ENCODE measurements around the gene CCDC127. TPM values are rescaled to one million over a fixed set of nuclear protein-coding genes. Genes with fewer than 3 reads are reported as not detected.
"Not testable (repeated sequence)": the region's sequence is repeated elsewhere in the genome, so short reads cannot be mapped to it uniquely, and the experiment has no call there.

Gene CCDC127
- total RNA-seq, 2 donors from 2014 or later = 1.9 to 2.4 TPM

DNA sequence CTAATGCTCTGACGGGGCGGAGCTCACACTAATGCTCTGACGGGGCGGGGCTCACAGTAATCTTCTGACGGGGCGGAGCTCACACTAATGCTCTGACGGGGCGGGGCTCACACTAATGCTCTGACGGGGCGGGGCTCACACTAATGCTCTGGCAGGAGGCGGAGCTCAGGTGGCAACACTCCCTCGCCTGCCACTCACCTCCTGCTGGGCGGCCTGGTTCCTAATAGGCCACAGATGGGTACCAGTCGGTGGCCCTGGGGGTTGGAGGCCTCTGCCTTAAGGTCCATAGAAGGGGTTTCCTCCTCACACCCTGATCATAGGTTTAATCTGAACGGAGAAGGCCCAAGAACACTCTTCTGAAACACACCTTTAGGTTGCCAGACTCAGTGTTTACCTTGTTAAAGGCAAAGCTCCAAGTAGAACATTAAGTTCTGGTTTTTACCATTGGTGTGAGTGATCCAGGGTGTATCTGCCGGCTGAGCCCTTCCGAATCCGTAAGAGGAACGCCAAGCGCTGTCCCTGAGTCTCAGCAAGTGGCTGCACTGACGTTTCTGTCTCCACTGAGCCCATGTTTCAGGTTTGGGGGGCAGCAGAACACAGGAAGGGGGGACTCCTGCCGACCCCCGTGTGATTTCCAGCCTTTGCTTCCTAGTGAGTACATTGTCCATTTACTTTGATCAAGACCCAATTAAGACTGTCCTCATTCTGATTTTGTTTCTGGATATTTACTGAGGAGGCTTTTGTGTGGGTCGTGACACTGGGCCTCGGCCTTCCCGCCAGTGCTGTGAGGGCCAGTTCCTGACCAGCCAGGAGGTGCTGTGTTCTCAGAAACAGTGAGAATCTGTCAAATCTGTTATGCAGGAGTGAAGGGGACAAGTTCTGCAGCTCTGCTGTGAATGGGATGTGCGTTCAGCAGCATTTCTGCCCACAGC, 51.2 kb downstream of the CCDC127 start:
- Mint-ChIP-seq H3K4me3 (no peak overlapping the region), H3K27ac (no peak overlapping the region), H3K36me3 (ENCODE audit: low read depth) (no peaks in the 10 kb centered on the region), H3K27me3 (peaks cover under 1% of the 10 kb centered on the region), H3K4me1 (no peaks in the 10 kb centered on the region)
- ATAC-seq = no peak
- DNase-seq = no peak
- H3K9me3 ChIP-seq (ENCODE audit: control insufficient read depth, low read length, poor library complexity, severe bottlenecking) = no peaks in the 10 kb centered on the region

DNA sequence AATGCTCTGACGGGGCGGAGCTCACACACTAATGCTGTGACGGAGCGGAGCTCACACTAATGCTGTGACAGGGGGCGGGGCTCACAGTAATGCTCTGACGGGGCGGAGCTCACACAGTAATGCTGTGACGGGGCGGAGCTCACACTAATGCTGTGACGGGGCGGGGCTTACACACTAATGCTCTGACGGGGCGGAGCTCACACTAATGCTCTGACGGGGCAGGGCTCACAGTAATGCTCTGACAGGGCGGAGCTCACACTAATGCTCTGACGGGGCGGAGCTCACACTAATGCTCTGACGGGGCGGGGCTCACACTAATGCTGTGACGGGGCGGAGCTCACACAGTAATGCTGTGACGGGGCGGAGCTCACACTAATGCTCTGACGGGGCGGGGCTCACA, 53.2 kb downstream of the CCDC127 start:
- not testable (repeated sequence) for H3K9me3 ChIP-seq (ENCODE audit: control insufficient read depth, low read length, poor library complexity, severe bottlenecking); H3K36me3 Mint-ChIP-seq (ENCODE audit: low read depth); H3K27ac Mint-ChIP-seq; ATAC-seq; H3K4me3 Mint-ChIP-seq; H3K4me1 Mint-ChIP-seq; DNase-seq
- H3K27me3 Mint-ChIP-seq = peaks cover 20% of the 10 kb centered on the region

DNA sequence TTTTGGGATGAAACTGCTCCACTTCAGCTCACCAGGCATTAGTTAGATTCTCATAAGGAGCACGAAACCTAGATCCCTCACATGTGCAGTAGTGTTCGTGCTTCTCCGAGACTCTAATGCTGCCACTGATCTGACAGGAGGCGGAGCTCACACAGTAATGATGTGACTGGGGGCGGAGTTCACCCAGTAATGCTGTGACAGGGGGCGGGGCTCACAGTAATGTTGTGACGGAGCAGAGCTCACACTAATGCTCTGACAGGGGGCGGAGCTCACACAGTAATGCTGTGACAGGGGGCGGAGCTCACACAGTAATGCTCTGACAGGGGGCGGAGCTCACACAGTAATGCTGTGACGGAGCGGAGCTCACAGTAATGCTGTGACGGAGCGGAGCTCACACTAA, 53.7 kb downstream of the CCDC127 start:
- H3K27me3 Mint-ChIP-seq = peaks cover 25% of the 10 kb centered on the region
- peaks cover 2% of the 10 kb centered on the region for H3K36me3 Mint-ChIP-seq (ENCODE audit: low read depth)
- no peak for ATAC-seq

DNA sequence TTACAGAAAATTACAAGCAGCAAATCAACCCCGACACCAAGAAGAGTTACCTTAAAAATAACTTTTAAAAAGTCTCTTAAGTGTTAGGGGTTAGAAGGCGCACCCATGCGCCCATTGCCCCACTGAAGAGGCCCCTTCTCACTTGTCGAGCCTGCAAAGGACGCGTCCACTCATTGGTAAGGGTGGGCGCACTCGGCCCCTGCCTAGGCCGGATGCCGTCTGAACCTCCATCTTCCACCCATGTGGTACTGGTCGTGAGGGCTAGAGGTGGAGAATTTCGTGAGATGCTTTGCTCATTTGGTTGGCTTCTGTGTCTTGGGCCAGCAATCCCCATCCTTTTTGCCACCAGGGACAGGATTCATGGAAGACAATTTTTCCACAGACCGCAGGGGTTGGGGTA, 54.1 kb downstream of the CCDC127 start:
- peaks cover 2% of the 10 kb centered on the region for H3K4me1 Mint-ChIP-seq
- peaks cover 3% of the 10 kb centered on the region for H3K36me3 Mint-ChIP-seq (ENCODE audit: low read depth)
- no peaks in the 10 kb centered on the region for H3K9me3 ChIP-seq (ENCODE audit: control insufficient read depth, low read length, poor library complexity, severe bottlenecking)
- no peak for ATAC-seq
- H3K27me3 Mint-ChIP-seq = peaks cover 29% of the 10 kb centered on the region
- H3K27ac Mint-ChIP-seq = no peak overlapping the region
- no peak for DNase-seq
- H3K4me3 Mint-ChIP-seq = no peak overlapping the region

More for the DNA sequence above, 53.7 kb downstream of the CCDC127 start:
- no peak overlapping the region for H3K27ac Mint-ChIP-seq
- no peaks in the 10 kb centered on the region for H3K9me3 ChIP-seq (ENCODE audit: control insufficient read depth, low read length, poor library complexity, severe bottlenecking)
- peaks cover 2% of the 10 kb centered on the region for H3K4me1 Mint-ChIP-seq
- H3K4me3 Mint-ChIP-seq = no peak overlapping the region
- no peak for DNase-seq

DNA sequence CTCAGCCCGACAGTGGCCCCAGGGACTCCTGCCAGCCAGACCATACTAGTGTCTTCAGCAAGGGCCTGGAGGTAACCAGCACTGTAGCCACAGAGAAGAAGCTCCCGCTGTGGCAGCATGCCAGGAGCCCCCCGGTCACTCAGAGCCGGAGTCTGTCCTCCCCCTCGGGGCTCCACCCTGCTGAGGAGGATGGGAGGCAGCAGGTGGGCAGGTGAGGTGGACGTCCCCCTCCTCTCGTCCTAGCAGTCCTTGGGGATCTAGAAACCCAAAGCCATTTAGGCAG, 54.7 kb downstream of the CCDC127 start:
- no peaks in the 10 kb centered on the region for H3K9me3 ChIP-seq (ENCODE audit: control insufficient read depth, low read length, poor library complexity, severe bottlenecking)
- peaks cover 2% of the 10 kb centered on the region for H3K4me1 Mint-ChIP-seq
- no peak overlapping the region for H3K27ac Mint-ChIP-seq
- H3K36me3 Mint-ChIP-seq (ENCODE audit: low read depth) = peaks cover 3% of the 10 kb centered on the region
- no peak for ATAC-seq
- no peak for DNase-seq
- H3K4me3 Mint-ChIP-seq = no peak overlapping the region
- H3K27me3 Mint-ChIP-seq = peaks cover 32% of the 10 kb centered on the region

DNA sequence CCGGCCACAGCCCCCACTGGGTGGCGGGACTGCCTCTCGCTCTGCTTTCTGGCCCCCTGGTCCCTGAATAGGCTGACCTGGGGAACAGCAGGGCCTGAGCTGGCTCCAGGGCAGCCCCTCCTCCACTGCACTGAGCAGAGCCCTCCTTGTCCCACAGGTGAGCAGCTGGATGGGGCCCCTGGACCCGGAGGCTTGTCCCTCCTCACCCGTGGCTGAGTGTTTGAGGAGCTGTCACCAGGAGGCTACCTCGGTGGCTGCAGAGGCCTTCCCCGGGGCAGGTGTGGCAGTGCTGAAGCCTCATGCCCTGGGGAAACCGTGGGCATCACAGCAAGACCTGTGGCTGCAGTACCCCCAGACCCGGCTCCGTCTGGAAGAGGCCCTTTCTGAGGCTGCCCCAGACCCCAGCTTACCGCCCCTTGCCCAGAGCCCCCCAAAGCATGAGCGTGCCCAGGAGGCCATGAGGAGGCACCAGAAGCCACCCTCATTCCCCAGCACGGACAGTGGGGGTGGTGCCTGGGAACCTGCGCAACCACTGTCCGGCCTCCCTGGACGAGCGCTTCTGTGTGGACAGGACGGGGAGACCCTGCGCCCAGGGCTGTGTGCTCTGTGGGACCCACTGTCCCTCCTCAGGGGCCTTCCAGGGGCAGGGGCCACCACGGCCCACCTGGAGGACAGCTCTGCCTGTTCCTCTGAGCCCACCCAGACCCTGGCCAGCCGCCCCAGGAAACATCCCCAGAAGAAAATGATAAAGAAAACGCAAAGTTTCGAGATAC, 55.2 kb downstream of the CCDC127 start:
- Mint-ChIP-seq H3K27ac (no peak overlapping the region), H3K27me3 (peaks cover 32% of the 10 kb centered on the region), H3K4me3 (no peak overlapping the region), H3K4me1 (peaks cover 2% of the 10 kb centered on the region), H3K36me3 (ENCODE audit: low read depth) (peaks cover 3% of the 10 kb centered on the region)
- no peaks in the 10 kb centered on the region for H3K9me3 ChIP-seq (ENCODE audit: control insufficient read depth, low read length, poor library complexity, severe bottlenecking)
- ATAC-seq (no peak), DNase-seq (no peak)

DNA sequence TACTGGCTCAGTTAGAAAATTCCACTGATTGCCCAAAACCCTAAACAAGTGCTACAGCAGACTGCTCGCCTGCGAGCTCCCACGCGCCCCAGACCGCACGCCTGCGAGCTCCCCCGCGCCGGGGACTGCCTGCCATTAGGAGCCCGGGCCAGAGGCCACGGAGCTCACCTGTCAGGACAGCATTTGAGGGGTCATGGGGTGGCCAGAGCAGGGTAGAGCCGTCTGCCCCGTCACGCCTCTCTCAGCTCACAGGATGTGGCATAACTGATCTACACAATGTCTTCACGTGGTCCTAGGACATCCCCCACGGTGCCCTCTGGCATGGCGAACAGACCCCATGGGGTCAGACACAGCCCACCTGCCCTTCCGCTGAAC, 55.8 kb downstream of the CCDC127 start:
- DNase-seq = no peak
- H3K9me3 ChIP-seq (ENCODE audit: control insufficient read depth, low read length, poor library complexity, severe bottlenecking) = no peaks in the 10 kb centered on the region
- H3K27ac Mint-ChIP-seq = no peak overlapping the region
- no peak for ATAC-seq
- H3K36me3 Mint-ChIP-seq (ENCODE audit: low read depth) = peaks cover 3% of the 10 kb centered on the region
- H3K27me3 Mint-ChIP-seq = peaks cover 33% of the 10 kb centered on the region
- peaks cover 2% of the 10 kb centered on the region for H3K4me1 Mint-ChIP-seq
- H3K4me3 Mint-ChIP-seq = no peak overlapping the region

DNA sequence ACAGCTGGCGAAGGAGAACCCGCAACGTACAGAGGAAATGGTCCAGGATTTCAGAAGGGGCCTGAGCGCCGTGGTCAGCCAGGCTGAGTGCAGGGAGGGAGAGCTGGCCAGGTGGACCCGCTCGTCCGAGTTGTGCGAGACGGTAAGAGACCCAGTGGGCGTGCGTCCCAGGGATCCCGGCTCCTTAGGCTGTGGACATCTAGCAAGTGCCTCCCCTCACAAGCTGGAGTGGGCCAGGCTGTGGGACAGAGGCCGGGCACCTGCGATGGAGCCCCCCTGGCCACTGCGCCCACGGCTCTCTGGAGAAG, 56.2 kb downstream of the CCDC127 start:
- no peak overlapping the region for H3K4me3 Mint-ChIP-seq
- H3K27ac Mint-ChIP-seq = no peak overlapping the region
- peaks cover 38% of the 10 kb centered on the region for H3K27me3 Mint-ChIP-seq
- peaks cover 2% of the 10 kb centered on the region for H3K4me1 Mint-ChIP-seq
- H3K9me3 ChIP-seq (ENCODE audit: control insufficient read depth, low read length, poor library complexity, severe bottlenecking) = no peaks in the 10 kb centered on the region
- DNase-seq = no peak
- H3K36me3 Mint-ChIP-seq (ENCODE audit: low read depth) = peaks cover 3% of the 10 kb centered on the region
- ATAC-seq = no peak

DNA sequence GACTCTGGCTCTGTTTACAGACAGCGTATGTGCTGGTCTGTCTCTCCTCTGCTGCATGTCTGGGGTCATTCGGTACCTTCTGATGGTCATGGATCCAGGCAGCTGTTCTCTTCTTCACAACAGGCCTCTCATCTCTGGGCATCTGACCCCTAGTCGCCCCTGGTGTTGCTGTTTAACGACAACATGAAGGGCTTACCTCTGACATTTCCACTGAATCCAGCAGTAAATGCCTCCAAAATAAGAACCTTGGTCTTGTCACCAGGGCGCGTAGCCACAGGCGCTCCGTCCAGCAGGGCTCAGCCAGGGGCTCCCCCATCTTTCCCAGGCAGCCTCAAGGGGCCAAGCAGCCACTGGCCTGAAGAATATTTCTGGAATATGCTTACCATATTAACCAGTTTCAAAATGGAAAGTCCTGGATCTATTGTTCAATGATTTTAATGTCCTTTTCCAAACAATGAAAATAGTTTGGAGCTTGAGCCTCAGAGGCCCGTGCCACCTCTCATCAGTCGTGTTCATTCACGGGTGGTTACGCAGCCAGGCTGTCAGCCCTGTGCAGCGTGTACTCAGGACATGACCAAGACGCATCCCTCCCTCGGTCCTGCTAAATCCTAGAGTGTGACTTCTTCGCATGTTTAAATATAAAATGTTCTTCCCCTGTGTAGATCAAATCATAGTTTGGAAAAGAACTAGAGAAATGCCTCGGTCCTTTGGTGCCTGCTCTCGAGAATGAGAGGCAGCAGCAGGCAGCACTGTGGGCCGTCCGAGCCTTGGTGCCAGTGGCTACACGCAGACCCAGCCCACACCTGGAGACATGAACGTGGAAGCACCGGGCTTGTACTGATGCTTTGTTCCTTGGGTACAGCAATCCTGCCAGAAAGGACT, 56.8 kb downstream of the CCDC127 start:
- DNase-seq = no peak
- H3K27ac Mint-ChIP-seq = no peak overlapping the region
- peaks cover 3% of the 10 kb centered on the region for H3K36me3 Mint-ChIP-seq (ENCODE audit: low read depth)
- peaks cover 2% of the 10 kb centered on the region for H3K4me1 Mint-ChIP-seq
- no peaks in the 10 kb centered on the region for H3K9me3 ChIP-seq (ENCODE audit: control insufficient read depth, low read length, poor library complexity, severe bottlenecking)
- ATAC-seq = no peak
- H3K4me3 Mint-ChIP-seq = no peak overlapping the region
- H3K27me3 Mint-ChIP-seq = peaks cover 39% of the 10 kb centered on the region

DNA sequence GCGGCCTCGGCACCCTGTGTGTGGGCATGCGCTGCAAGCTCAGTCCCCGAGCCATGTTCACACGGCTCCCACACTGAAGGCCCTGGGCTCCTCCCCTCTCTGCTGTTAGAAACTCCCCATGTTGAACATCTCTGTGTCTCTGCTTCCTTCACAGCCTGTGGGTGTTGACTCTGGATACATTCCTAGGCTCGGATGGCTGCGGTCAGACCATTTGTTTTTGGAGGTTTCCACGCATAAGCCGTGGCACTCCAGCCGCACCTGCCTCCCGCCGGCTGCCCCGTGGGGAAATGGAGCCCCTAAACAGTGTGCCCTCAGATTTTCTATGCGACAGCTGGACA, 57.8 kb downstream of the CCDC127 start:
- Mint-ChIP-seq H3K4me3 (no peak overlapping the region), H3K36me3 (ENCODE audit: low read depth) (peaks cover 3% of the 10 kb centered on the region), H3K4me1 (peaks cover 2% of the 10 kb centered on the region), H3K27me3 (peaks cover 47% of the 10 kb centered on the region), H3K27ac (no peak overlapping the region)
- no peaks in the 10 kb centered on the region for H3K9me3 ChIP-seq (ENCODE audit: control insufficient read depth, low read length, poor library complexity, severe bottlenecking)
- DNase-seq (no peak), ATAC-seq (no peak)

DNA sequence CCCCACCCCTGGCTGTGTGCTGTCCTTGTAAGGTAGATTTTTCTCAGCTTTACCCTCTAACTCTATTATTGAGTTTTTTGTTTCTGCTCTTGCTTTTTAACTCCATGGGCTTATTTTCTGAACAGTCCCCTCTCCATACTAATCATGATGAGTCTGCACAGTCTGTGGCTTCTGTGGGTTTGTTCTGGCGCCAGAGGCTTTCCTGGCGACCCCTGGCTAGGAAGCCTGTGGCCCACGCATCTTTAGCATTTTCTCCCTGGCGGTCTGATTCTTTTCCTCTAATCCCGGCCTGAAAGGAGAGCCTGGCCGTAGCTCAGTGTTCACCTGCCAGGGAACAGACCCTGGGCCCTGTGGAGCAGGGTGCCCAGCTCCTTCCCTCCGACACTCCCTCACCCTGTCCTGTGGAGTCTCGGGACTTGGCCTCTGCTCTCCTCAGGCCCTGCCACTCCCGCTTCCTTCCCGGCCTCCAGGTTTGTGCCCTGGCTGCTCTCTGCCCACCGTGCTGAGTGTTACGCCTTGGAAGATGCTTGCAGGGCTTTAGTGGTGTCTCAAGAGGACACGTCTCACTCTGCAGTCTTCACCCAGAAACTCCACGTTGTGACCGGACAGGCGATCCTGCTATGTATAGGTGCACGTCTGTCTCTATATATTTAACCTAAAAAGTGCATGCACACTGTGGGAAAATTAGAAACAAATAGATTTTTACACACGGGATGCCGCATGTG, 58.3 kb downstream of the CCDC127 start:
- Mint-ChIP-seq H3K27me3 (peaks cover 52% of the 10 kb centered on the region), H3K4me3 (no peak overlapping the region), H3K27ac (no peak overlapping the region), H3K36me3 (ENCODE audit: low read depth) (peaks cover 4% of the 10 kb centered on the region), H3K4me1 (peaks cover 2% of the 10 kb centered on the region)
- DNase-seq = no peak
- H3K9me3 ChIP-seq (ENCODE audit: control insufficient read depth, low read length, poor library complexity, severe bottlenecking) = no peaks in the 10 kb centered on the region
- ATAC-seq = no peak

DNA sequence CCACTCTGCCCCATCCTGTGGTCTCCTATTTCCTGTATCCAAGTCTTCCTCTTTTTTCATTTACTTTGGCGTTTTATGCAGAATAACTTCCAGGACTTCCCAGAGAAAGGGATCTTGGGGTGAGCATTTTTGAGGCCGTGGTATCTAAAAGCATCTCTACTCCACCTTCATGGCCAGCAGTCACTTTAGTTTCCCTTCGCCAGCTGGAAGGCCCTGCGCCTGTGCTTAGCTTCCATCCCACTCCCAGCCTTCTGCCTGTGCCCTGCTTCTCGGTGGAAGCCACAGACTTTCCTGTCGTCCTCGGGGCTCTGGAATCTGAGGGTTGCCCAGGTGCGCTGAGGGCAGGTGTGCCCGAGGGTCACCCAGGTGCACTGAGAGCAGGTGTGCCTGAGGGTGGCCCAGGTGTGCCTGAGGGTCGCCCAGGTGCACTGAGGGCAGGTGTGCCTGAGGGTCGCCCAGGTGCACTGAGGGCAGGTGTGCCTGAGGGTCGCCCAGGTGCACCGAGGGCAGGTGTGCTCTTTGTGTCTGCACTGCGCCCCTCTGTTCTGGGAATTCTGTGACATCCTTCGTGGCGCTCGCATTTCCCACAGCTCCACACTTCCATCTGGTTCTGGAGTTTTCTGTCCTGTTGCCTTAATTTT, 59.0 kb downstream of the CCDC127 start:
- no peak overlapping the region for H3K4me3 Mint-ChIP-seq

More for the DNA sequence above, 59.0 kb downstream of the CCDC127 start:
- H3K27ac Mint-ChIP-seq = no peak overlapping the region
- peaks cover 57% of the 10 kb centered on the region for H3K27me3 Mint-ChIP-seq
- no peaks in the 10 kb centered on the region for H3K9me3 ChIP-seq (ENCODE audit: control insufficient read depth, low read length, poor library complexity, severe bottlenecking)
- H3K4me1 Mint-ChIP-seq = peaks cover 2% of the 10 kb centered on the region
- ATAC-seq (no peak), DNase-seq (no peak)
- H3K36me3 Mint-ChIP-seq (ENCODE audit: low read depth) = peaks cover 6% of the 10 kb centered on the region
